ENCODE measurements around the gene RBPJ. TPM values are rescaled to one million over a fixed set of nuclear protein-coding genes. Genes with fewer than 3 reads are reported as not detected.
"Not testable (repeated sequence)": the region's sequence is repeated elsewhere in the genome, so short reads cannot be mapped to it uniquely, and the experiment has no call there.

The RBPJ gene
- total and polyA plus RNA-seq, 2 experiments from 2014 or later: 50.3 to 80.3 TPM

DNA sequence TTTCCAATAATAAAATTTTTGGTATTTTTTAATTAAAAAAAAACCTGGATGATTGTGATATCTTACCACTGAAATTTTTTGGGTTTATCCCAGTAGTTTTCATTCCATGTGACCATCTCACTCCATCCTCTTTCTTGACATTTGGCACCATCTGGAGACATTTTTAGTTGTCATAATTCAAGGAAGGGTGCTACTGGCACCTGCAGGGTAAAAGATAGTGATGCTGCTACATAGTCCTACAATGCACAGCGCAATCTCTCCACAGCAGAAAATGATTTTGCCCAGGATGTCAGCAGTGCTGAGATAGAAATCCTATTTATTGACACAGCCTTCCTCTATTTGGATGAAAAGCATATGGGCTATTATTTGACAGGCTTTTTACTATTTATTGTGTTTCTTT lies 79.3 kb downstream of the RBPJ start:
- Histone ChIP-seq H3K27me3 (no peaks in the 10 kb centered on the region), H3K36me3 (no peaks in the 10 kb centered on the region), H3K9me3 (ENCODE audit: low read depth) (no peaks in the 10 kb centered on the region), H3K4me3 (no peak overlapping the region), H3K27ac (no peak overlapping the region), H3K4me1 (ENCODE audit: low read depth) (peaks cover 6% of the 10 kb centered on the region)
- DNase-seq (ENCODE audit: low read depth in 1 of 2, low spot score in 1 of 2): no peak
- TF ChIP-seq, protein P1, sequence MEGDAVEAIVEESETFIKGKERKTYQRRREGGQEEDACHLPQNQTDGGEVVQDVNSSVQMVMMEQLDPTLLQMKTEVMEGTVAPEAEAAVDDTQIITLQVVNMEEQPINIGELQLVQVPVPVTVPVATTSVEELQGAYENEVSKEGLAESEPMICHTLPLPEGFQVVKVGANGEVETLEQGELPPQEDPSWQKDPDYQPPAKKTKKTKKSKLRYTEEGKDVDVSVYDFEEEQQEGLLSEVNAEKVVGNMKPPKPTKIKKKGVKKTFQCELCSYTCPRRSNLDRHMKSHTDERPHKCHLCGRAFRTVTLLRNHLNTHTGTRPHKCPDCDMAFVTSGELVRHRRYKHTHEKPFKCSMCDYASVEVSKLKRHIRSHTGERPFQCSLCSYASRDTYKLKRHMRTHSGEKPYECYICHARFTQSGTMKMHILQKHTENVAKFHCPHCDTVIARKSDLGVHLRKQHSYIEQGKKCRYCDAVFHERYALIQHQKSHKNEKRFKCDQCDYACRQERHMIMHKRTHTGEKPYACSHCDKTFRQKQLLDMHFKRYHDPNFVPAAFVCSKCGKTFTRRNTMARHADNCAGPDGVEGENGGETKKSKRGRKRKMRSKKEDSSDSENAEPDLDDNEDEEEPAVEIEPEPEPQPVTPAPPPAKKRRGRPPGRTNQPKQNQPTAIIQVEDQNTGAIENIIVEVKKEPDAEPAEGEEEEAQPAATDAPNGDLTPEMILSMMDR (IDR thresholded peaks at IDR 0.05; ENCODE audit: low read depth, low read length): no peak

DNA sequence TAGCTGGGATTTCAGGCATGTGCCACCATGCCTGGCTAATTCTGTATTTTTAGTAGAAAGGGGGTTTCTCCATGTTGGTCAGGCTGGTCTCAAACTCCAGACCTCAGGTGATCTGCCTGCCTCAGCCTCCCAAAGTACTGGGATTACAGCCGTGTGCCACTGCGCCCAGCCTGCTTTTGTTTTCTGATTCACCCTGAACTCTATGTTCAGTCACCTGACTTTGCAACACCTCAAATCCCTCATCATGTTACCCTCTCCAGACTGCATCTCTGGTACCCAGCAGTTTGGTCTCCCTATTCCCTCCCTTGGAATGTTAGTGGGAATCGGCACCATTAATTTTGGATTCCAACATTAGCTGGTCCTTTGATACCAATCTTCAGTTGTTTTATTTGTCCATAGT lies 81.2 kb downstream of the RBPJ start:
- not testable (repeated sequence) for H3K4me3 ChIP-seq; H3K27me3 ChIP-seq; H3K27ac ChIP-seq; DNase-seq (ENCODE audit: low read depth in 1 of 2, low spot score in 1 of 2); H3K4me1 ChIP-seq (ENCODE audit: low read depth); H3K9me3 ChIP-seq (ENCODE audit: low read depth)
- peaks cover 12% of the 10 kb centered on the region for H3K36me3 ChIP-seq

DNA sequence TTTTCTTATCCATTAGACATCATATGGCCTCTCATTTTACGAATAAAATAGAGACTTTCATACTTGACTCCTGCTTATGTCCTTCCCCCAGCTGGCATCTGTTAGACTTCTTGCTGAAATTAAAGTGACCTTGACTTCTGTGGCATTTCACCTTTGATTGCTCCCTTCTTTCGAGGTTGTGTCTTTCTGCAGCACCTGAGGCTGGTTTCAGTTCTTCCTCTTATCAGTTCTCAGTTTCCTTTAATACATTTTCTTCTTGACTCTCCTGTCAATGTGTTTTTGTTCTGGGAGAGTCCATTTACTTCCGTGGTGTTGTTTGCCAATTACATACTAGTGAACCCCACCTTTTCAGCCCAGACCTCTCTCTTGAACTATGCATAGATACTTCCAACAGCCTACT lies 81.6 kb downstream of the RBPJ start:
- DNase-seq (ENCODE audit: low read depth in 1 of 2, low spot score in 1 of 2): no peak
- TF ChIP-seq, protein P1 (IDR thresholded peaks at IDR 0.05; ENCODE audit: low read depth, low read length): no peak
- Histone ChIP-seq H3K36me3 (peaks cover 13% of the 10 kb centered on the region), H3K27ac (no peak overlapping the region), H3K9me3 (ENCODE audit: low read depth) (no peaks in the 10 kb centered on the region), H3K27me3 (no peaks in the 10 kb centered on the region), H3K4me1 (ENCODE audit: low read depth) (peaks cover 6% of the 10 kb centered on the region), H3K4me3 (no peak overlapping the region)

DNA sequence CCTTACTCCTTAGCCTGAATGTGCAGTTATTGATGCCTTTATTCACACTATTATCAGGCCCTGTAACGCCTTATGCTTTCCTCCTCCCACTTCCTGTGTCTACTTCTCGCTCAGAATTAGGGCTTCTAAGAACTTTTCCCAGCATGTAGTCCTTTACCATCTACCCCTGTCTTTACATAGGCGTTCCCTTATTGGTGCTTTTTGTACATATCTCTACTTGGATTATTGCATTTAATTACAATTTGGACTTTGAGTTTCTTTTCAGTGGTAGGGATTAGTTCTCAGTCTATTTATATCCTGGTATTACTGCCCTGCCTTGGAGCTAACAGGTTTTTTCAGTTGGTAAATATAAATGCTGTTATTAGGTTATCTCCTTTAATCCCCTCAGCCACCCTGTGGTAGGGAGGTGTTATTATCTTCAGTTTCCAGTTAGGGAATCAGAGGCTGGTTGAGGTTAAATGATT lies 84.0 kb downstream of the RBPJ start:
- no peak for DNase-seq (ENCODE audit: low read depth in 1 of 2, low spot score in 1 of 2)
- Histone ChIP-seq H3K4me3 (no peak overlapping the region), H3K9me3 (ENCODE audit: low read depth) (no peaks in the 10 kb centered on the region), H3K4me1 (ENCODE audit: low read depth) (peaks cover 6% of the 10 kb centered on the region), H3K27me3 (no peaks in the 10 kb centered on the region), H3K27ac (no peak overlapping the region), H3K36me3 (peaks cover 13% of the 10 kb centered on the region)
- TF ChIP-seq, protein P1 (IDR thresholded peaks at IDR 0.05; ENCODE audit: low read depth, low read length): no peak

DNA sequence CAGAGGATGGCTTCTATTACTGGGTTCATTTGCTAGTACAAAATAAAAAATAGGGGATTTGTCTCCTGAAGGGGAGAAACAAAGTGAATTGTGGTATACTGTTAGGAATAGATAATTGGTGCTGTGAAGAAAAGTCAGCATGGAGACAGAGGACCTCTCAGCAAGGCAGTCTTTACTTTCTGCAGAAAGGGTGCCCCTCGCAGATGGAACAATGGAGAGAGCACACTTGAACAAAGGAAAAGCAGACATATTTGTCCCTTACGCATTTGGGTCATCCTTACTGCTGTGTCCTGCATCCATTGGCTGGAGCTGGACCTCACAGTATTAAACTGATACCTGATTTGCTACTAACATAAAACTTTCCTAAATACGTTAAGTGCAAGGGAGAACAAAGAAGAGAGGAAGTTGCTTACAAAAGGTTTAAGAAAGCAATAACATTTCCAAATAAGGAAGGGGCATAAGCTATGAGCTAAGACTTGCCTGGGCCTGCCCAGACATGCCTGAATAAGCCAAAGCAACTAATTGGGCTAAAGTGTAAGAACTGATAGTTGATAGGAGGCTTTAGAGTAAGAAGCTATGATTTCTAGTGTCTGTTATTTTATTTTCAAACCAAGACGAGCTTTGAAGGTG lies 85.6 kb downstream of the RBPJ start:
- H3K4me1 ChIP-seq (ENCODE audit: low read depth): peaks cover 6% of the 10 kb centered on the region
- H3K27me3 ChIP-seq: no peaks in the 10 kb centered on the region
- no peaks in the 10 kb centered on the region for H3K9me3 ChIP-seq (ENCODE audit: low read depth)
- H3K36me3 ChIP-seq: peaks cover 13% of the 10 kb centered on the region
- TF ChIP-seq, protein P1 (IDR thresholded peaks at IDR 0.05; ENCODE audit: low read depth, low read length): no peak
- no peak overlapping the region for H3K27ac ChIP-seq
- no peak overlapping the region for H3K4me3 ChIP-seq
- DNase-seq (ENCODE audit: low read depth in 1 of 2, low spot score in 1 of 2): no peak

DNA sequence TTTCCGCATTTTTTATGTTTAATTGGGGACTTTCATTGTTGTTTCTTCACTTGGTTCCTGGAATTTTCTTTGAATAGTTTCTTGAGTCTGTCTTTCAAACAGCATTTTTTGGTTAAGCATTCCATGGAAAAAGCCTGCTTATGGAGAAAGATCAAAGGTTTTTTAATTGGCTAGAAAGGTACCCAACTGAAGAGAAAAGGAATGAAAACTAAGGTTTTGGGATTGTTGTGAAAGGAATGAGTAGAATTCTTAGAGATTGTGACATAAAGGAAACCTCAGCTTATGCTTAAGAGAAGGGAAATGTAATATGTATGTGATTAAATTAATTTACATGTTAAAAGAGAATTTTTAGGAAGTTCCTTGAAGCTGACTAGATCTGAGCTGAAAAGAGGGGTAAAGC lies 86.7 kb downstream of the RBPJ start:
- peak in 1 of 2 donors; percentile 27 for DNase-seq (ENCODE audit: low read depth in 1 of 2, low spot score in 1 of 2)
- H3K27me3 ChIP-seq: no peaks in the 10 kb centered on the region
- H3K4me3 ChIP-seq: no peak overlapping the region
- no peaks in the 10 kb centered on the region for H3K9me3 ChIP-seq (ENCODE audit: low read depth)
- H3K4me1 ChIP-seq (ENCODE audit: low read depth): peaks cover 4% of the 10 kb centered on the region
- TF ChIP-seq, protein P1 (IDR thresholded peaks at IDR 0.05; ENCODE audit: low read depth, low read length): no peak
- peaks cover 13% of the 10 kb centered on the region for H3K36me3 ChIP-seq
- H3K27ac ChIP-seq: no peak overlapping the region

Data from cardiac muscle cell (in vitro differentiated cells and primary cell).